Frontal cortex (tissue), 4 donors: ENCODE measurements around the gene OSBPL6. TPM values are rescaled to one million over a fixed set of nuclear protein-coding genes. Genes with fewer than 3 reads are reported as not detected.
"Not testable (repeated sequence)": the region's sequence is repeated elsewhere in the genome, so short reads cannot be mapped to it uniquely, and the experiment has no call there.

Experiments
- DNase-seq, 2 donors: peaks; one replicate each; pipeline ENCODE4 v3.0.0; 2012; ENCODE audit warnings: low spot score in 2 of 2
- FAIRE-seq: peaks from 2 replicates; lab custom pipeline; 2012; peaks lifted over from hg19 to GRCh38; lab: Jason Lieb, UNC
- total RNA-seq: library from RNA; depleted of rRNA; stranded (reverse); fragments of >200 nt; gene quantifications from one replicate; pipeline ENCODE4 v1.2.3, GENCODE V29; 2014
- donor health status: control.
- donor health status: control.
- donor health status: control.

Gene OSBPL6
- total RNA-seq, 1 donor from 2014 or later: 11.4 TPM

DNA sequence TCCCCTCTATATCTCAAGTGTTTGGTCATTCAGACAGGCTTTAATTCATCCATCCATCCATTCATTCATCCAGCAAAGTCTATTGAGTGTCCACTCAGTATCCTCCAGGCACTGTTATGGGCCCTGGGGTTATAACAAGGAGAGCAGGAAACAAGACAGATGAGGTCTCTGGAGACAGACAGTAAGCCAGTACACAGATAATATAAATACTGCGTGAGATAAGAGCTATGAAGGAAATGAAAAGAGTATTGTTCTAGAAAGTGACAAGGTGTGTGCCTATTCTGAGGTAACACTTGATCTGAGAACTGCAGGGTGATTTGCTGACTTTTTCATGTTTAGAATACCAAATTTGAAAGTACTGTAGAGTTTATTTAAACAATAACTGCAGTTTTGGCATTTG is 98.3 kb downstream of the OSBPL6 start:
- no peak for FAIRE-seq
- no peak for DNase-seq

DNA sequence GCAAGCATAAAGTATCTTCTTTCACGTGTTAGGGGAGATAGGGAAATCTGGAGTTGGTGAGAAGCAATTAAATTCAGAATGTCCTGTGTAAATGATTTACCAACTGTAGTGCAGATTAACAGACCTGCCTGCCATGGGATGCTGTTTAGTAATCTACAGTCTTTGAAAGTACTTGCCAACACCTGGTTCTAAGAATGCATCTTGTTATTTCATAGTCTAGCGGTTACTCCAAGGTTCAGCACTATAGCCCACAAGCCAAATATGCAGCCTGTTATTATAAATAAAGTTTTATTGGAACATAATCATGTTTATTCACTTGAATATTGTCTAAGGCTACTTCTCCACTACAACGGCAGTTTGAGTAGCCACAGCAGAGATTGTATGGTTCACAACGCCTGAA is 100.8 kb downstream of the OSBPL6 start:
- FAIRE-seq (no peak), DNase-seq (no peak)

DNA sequence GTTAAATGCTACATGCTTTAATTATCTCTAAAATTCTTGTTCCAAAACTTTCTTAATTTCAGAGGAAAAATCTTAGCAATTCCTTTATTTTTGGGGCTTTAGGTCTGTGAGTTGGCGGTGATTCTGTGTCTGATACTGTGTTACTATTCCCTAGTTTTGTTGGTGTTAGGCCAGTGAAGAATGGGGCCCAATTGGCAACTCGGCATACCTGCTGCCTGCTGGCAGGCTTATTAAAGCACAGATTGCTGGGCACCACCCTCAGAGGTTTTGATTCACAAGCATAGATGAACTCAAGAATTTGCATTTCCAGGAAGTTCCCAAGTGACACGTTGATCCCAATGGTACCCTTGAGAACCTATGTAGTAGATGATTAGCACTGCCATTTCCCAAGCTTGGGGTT is 101.6 kb downstream of the OSBPL6 start:
- FAIRE-seq (no peak), DNase-seq (no peak)

- no peak for DNase-seq
- FAIRE-seq: no peak
Measured at GRCh38 chr2:178296394-178297090, 102.2 kb downstream of the OSBPL6 start.

DNA sequence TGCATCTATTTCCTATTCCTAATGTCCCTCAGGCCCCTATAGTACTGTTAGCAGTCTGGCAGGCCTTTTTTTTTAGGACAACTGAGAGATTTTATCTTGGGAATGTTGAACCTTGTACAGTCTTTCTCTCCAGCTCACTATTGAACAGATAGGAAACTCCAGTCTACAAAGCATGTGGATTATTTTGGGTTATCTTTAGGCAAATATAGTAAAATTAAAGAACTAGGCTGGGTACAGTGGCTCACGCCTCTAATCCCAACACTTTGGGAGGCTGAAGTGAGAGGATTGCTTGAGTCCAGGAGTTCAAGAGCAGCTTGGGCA is 102.7 kb downstream of the OSBPL6 start:
- FAIRE-seq: no peak
- no peak for DNase-seq

- FAIRE-seq: no peak
- no peak for DNase-seq
Measured at GRCh38 chr2:178298785-178299212, 104.5 kb downstream of the OSBPL6 start.

GRCh38 chr2:178301649-178302238 is 107.4 kb downstream of the OSBPL6 start:
- FAIRE-seq (no peak), DNase-seq (no peak)

DNA sequence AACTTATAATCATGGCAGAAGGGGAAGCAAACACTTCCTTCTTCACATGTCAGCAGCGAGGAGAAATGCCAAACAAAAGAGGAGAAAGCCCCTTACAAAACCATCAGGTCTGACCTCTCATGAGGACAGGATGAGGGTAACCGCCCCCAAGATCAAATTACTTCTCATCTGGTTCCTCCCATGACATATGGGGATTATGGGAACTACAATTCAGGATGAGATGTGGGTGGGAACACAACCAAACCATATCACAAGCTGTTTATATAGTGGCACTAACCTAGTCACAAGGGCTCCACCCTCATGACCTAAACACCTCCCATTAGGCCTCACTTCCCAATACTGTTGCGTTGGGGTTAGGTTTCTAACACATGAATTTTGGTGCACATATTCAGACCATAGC is 110.0 kb downstream of the OSBPL6 start:
- FAIRE-seq (no peak), DNase-seq (no peak)

- no peak for FAIRE-seq
- DNase-seq: no peak
Measured at GRCh38 chr2:178306352-178307073, 112.2 kb downstream of the OSBPL6 start.

GRCh38 chr2:178307650-178308049 is 113.3 kb downstream of the OSBPL6 start:
- FAIRE-seq (no peak), DNase-seq (no peak)

DNA sequence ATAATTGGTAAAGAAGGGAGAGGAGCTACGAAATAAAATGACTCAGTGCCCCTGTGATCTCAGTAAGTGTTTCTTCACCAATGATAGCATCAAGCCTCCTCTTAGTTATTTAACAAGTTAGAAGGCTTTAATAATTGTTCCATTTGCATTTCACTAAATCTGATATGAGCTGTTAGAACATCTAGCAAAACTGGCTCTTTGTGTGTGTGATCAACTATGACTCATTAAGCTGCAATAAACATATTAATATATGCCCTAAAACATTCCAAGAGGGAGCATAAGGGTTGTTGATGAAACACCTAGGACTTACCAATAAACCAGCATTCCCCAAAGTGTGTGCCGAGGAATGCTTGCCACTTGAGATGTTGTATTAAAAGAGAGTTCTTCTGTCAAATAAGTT is 115.2 kb downstream of the OSBPL6 start:
- DNase-seq: no peak
- FAIRE-seq: no peak

GRCh38 chr2:178315078-178315477 is 120.8 kb downstream of the OSBPL6 start:
- no peak for FAIRE-seq
- no peak for DNase-seq

DNA sequence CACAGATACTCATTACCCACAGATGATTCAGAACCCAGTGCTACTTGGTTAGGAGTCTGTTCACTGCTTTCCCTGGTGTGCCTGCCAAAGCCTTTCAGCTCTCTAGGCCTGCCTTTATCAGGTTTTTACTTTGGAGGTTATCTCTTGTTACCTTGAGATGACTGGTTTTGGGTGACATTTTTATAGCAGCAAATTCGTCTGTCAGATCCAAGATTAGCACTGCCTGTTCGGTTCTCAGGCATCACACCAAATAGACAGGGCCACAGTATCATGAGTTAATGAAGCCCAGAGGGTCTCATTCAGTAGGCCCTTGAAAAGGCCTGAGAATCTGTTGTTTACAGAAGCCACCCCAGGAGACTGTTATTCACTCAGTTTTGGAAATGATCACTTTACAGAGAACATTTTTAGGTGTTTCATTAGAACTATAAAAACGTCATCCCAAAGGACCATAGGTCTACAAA is 121.2 kb downstream of the OSBPL6 start:
- FAIRE-seq: no peak
- DNase-seq: no peak

- no peak for DNase-seq
- FAIRE-seq: no peak
Measured at GRCh38 chr2:178317811-178318210, 123.5 kb downstream of the OSBPL6 start.

DNA sequence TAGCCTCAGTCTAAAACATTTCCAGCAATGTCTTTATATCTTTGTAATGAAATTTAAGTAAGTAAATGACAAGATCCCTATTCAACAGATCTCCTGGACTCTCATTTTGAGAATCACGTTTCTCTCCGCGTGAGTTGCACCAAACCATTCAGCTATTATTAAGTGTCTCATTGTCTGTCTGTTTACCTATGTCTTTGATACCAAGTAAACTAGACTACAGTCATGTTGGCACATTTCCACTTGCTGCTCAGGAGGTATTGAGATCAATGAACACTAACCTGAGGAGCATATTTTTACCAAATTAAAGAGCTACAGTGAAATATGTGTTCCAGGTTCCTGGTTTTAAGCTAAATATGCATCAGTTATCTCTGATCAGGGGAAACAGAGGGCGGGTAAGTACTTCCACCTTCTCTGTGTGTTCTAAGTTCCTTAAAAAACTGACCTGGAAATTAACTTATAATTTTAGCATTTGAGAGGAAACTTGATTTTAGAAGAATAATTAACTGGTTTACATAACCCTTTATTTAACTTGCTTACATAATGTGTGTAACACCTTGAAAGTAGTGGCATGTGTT is 125.8 kb downstream of the OSBPL6 start:
- no peak for FAIRE-seq

GRCh38 chr2:178322068-178322467 is 127.8 kb downstream of the OSBPL6 start:
- DNase-seq (no peak), FAIRE-seq (no peak)

More for the DNA sequence above, 125.8 kb downstream of the OSBPL6 start:
- no peak for DNase-seq

- not testable (repeated sequence) for DNase-seq, FAIRE-seq
Measured at GRCh38 chr2:178323331-178323730, 129.0 kb downstream of the OSBPL6 start.

- no peak for FAIRE-seq
- no peak for DNase-seq
Measured at GRCh38 chr2:178324077-178324476, 129.8 kb downstream of the OSBPL6 start.

DNA sequence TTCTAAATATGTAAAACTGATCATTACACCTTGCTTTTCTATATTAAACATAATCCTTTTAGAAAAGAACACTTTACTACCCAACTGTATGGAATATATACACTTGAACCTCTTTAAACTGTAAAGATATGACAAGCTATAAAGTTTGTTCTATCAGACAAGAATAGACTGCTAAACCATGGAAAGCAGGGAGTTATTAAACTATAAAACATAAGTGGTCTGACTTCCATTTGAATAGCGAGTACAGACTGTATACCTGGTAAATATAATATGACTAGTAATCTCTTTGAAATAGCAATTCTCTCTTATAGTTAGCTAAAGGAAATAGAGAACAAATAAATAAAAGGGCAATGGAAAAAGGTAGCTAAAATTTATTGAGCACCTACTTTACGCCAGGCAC is 131.0 kb downstream of the OSBPL6 start:
- DNase-seq (no peak), FAIRE-seq (no peak)

DNA sequence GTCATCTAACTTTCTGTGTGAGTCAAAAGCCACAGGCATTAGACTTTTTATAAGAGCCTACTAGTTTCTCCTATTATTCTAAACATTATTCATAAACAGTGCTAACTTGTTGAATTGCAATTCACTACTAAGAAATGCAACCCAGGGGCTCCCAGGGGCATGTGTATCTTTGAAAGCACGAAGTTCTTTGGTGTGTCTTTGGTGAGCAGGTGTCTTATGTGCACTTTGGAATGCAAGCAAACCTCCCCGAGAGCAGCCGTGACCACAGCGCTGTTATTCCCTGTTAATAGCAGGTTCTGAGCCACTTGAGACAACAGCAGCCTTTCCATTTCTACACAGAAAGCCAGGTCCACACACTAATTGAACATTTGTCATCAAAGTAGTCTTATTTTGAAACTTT is 133.2 kb downstream of the OSBPL6 start:
- DNase-seq (no peak), FAIRE-seq (no peak)

- FAIRE-seq (no peak), DNase-seq (no peak)
Measured at GRCh38 chr2:178328037-178328436, 133.7 kb downstream of the OSBPL6 start.
